Measurements from ENCODE around the gene SETD5. TPM values are rescaled to one million over a fixed set of nuclear protein-coding genes. Genes with fewer than 3 reads are reported as not detected.

The SETD5 gene
- total and polyA plus RNA-seq, 7 donors: 8.6 to 149 (median 69.9) TPM

DNA sequence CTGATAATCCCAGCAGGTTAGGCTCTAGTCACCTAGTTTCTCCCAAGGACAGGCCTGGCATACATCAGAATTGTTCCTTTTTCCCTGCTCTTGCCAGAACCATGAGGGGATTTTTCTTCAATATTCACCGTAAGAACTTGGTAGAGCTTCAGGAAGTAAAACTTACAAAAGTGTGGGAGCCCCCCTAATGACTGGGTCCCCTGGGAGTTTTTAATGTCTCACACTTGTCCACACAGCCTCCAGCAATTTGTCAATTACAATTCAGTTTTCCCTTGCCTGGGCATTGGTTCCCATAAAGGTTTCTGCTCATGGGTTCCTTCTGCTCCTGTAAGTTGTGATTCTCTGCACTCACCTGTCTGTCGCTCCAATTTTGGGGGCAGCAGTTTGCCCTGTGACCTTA is 127.7 kb downstream of the SETD5 start:
- H3K4me3 ChIP-seq: no peak overlapping the region
- no peaks in the 10 kb centered on the region for H3K4me1 ChIP-seq
- no peak overlapping the region for H3K27ac ChIP-seq
- WGBS, 2 donors: 84% methylated on average over 2 of the region's 2 CpGs
- intact Hi-C loops (cut with DNase I): no loop called here
- H3K9me3 ChIP-seq: peaks cover 0 to 2% (median 0%) of the 10 kb centered on the region in 4 donors
- no peak for DNase-seq
- TF ChIP-seq, protein P1, sequence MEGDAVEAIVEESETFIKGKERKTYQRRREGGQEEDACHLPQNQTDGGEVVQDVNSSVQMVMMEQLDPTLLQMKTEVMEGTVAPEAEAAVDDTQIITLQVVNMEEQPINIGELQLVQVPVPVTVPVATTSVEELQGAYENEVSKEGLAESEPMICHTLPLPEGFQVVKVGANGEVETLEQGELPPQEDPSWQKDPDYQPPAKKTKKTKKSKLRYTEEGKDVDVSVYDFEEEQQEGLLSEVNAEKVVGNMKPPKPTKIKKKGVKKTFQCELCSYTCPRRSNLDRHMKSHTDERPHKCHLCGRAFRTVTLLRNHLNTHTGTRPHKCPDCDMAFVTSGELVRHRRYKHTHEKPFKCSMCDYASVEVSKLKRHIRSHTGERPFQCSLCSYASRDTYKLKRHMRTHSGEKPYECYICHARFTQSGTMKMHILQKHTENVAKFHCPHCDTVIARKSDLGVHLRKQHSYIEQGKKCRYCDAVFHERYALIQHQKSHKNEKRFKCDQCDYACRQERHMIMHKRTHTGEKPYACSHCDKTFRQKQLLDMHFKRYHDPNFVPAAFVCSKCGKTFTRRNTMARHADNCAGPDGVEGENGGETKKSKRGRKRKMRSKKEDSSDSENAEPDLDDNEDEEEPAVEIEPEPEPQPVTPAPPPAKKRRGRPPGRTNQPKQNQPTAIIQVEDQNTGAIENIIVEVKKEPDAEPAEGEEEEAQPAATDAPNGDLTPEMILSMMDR (IDR thresholded peaks at IDR 0.05): no peak
- TF ChIP-seq POLR2AphosphoS5 (IDR thresholded peaks at IDR 0.05): no peak
- TF ChIP-seq EP300 (IDR thresholded peaks at IDR 0.05): no peak
- TF ChIP-seq POLR2A (IDR thresholded peaks at IDR 0.05): no peak
- H3K36me3 ChIP-seq: no peaks in the 10 kb centered on the region
- no peaks in the 10 kb centered on the region for H3K27me3 ChIP-seq

Other genes starting within 250 kb of the SETD5 start
- gene SRGAP3, start 148.0 kb upstream of the SETD5 start, total RNA-seq: 1 to 10 TPM; 5.8 to 7.7 (median 6.6) TPM
- 1 to 10 TPM in 2 of 3 donors, under 1 TPM in 1; 0.69 to 2.6 (median 1.2) TPM for gene SRGAP3, start 148.0 kb upstream of the SETD5 start, polyA plus RNA-seq
- gene THUMPD3, start 34.6 kb upstream of the SETD5 start, total RNA-seq: 10 to 100 TPM; 20.5 to 38.5 (median 36.0) TPM
- gene THUMPD3, start 34.6 kb upstream of the SETD5 start, polyA plus RNA-seq: 10 to 100 TPM; 15.6 to 30.9 (median 17.3) TPM
- 1 to 10 TPM in 2 of 4 donors, under 1 TPM in 1, not detected in 1; 0.36 to 5.1 (median 1.1) TPM for gene LHFPL4, start 156.2 kb downstream of the SETD5 start, total RNA-seq
- under 1 TPM in 1 of 3 donors, not detected in 2; 0.26 TPM for gene LHFPL4, start 156.2 kb downstream of the SETD5 start, polyA plus RNA-seq